Tibial nerve (tissue), 4 donors: ENCODE measurements around the gene MIPEP. TPM values are rescaled to one million over a fixed set of nuclear protein-coding genes. Genes with fewer than 3 reads are reported as not detected.

Experiments
- DNase-seq, 2 donors: peaks; one replicate each; pipeline ENCODE4 v3.0.0-alpha.2; 2019; ENCODE audit warnings: low spot score in 2 of 2
- H3K27ac ChIP-seq, 4 donors: fragments of 200-600 bp; sonication (generic) in 3 of 4; one replicate each; pipeline ENCODE4 v1.5.1; 2017 to 2019; ENCODE audit warnings: mild to moderate bottlenecking in 1 of 4
- H3K27me3 ChIP-seq, 2 donors: fragments of 200-600 bp; sonication (generic) in 1 of 2; one replicate each; pipeline versions ENCODE4 v1.5.1 to v1.6.0; 2017 to 2019
- H3K36me3 ChIP-seq, 3 donors: fragments of 200-600 bp; sonication (generic); one replicate each; pipeline ENCODE4 v1.5.1; 2018 to 2019
- H3K4me1 ChIP-seq, 4 donors: fragments of 200-600 bp; sonication (generic) in 3 of 4; one replicate each; pipeline ENCODE4 v1.5.1; 2017 to 2019
- H3K4me3 ChIP-seq, 4 donors: fragments of 200-600 bp; sonication (generic) in 3 of 4; one replicate each; pipeline ENCODE4 v1.5.1; 2017 to 2019; ENCODE audit warnings: mild to moderate bottlenecking in 1 of 4, moderate library complexity in 1 of 4
- H3K9me3 ChIP-seq, 4 donors: fragments of 200-600 bp; sonication (generic) in 3 of 4; one replicate each; pipeline ENCODE4 v1.5.1; 2017 to 2019
- EP300 ChIP-seq, 2 donors: sonication (generic); formaldehyde crosslinking; IDR thresholded peaks; one replicate each; pipeline ENCODE4 v1.6.1; 2017; ENCODE audit warnings: antibody characterized with exemption in 2 of 2, mild to moderate bottlenecking in 1 of 2
- POLR2A ChIP-seq, 2 donors: fragments of 450-650 bp; IDR thresholded peaks; one replicate each; pipeline ENCODE4 v1.6.1; 2017; ENCODE audit warnings: antibody characterized with exemption in 2 of 2, mild to moderate bottlenecking in 2 of 2, moderate library complexity in 2 of 2
- WGBS, 2 donors: methylation state at CpG; one replicate each; pipeline ENCODE4 v1.1.5; 2018; 5-methylcytosine and 5-hydroxymethylcytosine counted together
- small RNA-seq: library from RNA; depleted of rRNA; stranded (forward); fragments of <200 nt; gene quantifications from one replicate; pipeline ENCODE3, GENCODE V24; 2016
- total RNA-seq, 4 donors: library from RNA; depleted of rRNA; stranded (reverse); fragments of >200 nt; gene quantifications; one replicate each; pipeline ENCODE4 v1.1.0, GENCODE V29; 2016
- TF ChIP-seq, protein P1 (sequence below), 5 experiments: fragments of 200-600 bp in 3 of 5; fragments of 450-650 bp in 2 of 5; sonication (generic) in 3 of 5; IDR thresholded peaks; one replicate each; pipeline ENCODE4 v1.5.1; 2016 to 2019; ENCODE audit warnings: antibody characterized with exemption in 5 of 5, mild to moderate bottlenecking in 3 of 5, moderate library complexity in 2 of 5

MIPEP gene
- total RNA-seq, 4 donors from 2014 or later, result 8.4 to 25.8 (median 16.4) TPM

DNA sequence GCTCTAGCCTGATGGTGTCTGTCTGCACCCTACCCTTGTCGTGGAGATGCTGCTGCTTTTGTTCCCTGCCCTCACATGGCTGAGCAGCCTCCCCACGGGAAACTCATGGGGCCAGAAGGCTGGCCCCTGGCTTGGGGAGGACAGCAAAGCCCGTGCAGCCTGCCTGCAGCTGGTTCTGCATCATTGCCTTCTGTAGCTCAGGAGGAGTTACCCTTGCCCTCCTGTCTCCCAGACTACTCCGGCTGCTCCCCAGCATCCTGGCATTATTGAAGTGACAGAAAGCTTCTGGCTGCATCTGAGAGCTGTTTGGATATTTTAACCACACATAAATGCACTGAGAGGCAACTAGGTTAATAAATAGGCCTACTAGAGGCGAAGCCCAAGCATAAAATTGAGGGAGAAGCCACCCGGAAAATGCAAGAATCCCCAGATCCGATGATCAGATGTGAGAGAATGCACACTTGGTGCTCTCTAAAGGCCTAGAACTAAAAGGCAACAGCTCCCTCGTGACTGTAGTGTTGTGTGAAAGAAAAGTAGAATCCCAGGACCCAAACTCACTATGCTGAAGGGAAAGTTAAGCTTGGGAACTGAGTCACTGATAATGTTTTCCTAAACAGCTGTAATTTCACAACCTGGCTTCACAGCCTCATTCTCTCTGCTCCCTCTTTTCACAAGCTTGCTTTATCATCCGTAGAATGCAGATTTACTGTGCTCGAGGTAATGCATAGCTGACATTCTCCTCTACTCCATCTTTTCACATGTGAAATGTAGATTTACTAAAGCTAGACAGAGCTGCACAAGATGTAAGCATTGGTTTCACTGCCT lies 208.1 kb downstream of the MIPEP start:
- no peak overlapping the region for H3K27ac ChIP-seq
- 73 to 77% methylated on average over 8 to 10 of the region's 10 CpGs for WGBS, 2 donors
- peaks cover 0 to 4% (median 0%) of the 10 kb centered on the region in 3 donors for H3K36me3 ChIP-seq
- TF ChIP-seq, protein P1, sequence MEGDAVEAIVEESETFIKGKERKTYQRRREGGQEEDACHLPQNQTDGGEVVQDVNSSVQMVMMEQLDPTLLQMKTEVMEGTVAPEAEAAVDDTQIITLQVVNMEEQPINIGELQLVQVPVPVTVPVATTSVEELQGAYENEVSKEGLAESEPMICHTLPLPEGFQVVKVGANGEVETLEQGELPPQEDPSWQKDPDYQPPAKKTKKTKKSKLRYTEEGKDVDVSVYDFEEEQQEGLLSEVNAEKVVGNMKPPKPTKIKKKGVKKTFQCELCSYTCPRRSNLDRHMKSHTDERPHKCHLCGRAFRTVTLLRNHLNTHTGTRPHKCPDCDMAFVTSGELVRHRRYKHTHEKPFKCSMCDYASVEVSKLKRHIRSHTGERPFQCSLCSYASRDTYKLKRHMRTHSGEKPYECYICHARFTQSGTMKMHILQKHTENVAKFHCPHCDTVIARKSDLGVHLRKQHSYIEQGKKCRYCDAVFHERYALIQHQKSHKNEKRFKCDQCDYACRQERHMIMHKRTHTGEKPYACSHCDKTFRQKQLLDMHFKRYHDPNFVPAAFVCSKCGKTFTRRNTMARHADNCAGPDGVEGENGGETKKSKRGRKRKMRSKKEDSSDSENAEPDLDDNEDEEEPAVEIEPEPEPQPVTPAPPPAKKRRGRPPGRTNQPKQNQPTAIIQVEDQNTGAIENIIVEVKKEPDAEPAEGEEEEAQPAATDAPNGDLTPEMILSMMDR (IDR thresholded peaks at IDR 0.05), result no peak
- TF ChIP-seq POLR2A (IDR thresholded peaks at IDR 0.05) (no peak), EP300 (IDR thresholded peaks at IDR 0.05) (no peak)
- H3K27me3 ChIP-seq, result no peaks in the 10 kb centered on the region
- H3K4me3 ChIP-seq, result no peak overlapping the region
- no peaks in the 10 kb centered on the region for H3K4me1 ChIP-seq
- DNase-seq, result no peak
- peaks cover 0 to 18% (median 4%) of the 10 kb centered on the region in 4 donors for H3K9me3 ChIP-seq

Small RNA genes lying within 50 kb of the gene (small RNA-seq; reads per million reads assigned to genes)
- not detected for gene MTCO3P2

Other genes starting within 250 kb of the MIPEP start
- gene C1QTNF9B, start 8.1 kb upstream of the MIPEP start, total RNA-seq, result 1 to 10 TPM in 1 of 4 donors, not detected in 3; 2.0 TPM